ENCODE data around the gene ZNF438. TPM values are rescaled to one million over a fixed set of nuclear protein-coding genes. Genes with fewer than 3 reads are reported as not detected.

The ZNF438 gene
- total and polyA plus RNA-seq, 10 of the 15 experiments (the other 5 are each of a cell fraction or from before 2014, with no cell fraction given) = 0.93 to 5.2 (median 1.9) TPM

- no peaks in the 10 kb centered on the region for H3K27me3 ChIP-seq (replicated peaks in 1 of 2; ENCODE audit: control insufficient read depth in 2 of 2, insufficient read depth in 2 of 2, low read length in 1 of 2)
- intact Hi-C loops (cut with micrococcal nuclease; ENCODE audit: unreplicated experiment) (no loop called here), in situ Hi-C loops (cut with MboI) (no loop called here)
- H2AFZ ChIP-seq (ENCODE audit: control insufficient read depth, low read depth, low read length) = no peak overlapping the region
- H3K9ac ChIP-seq (ENCODE audit: control insufficient read depth, insufficient read depth, low read length) = no peak overlapping the region
- 71% methylated on average over 1 of the region's 1 CpG for WGBS (ENCODE audit: insufficient coverage, insufficient replicate concordance, low lambda C conversion rate, missing lambda C conversion rate)
- H3K9me3 ChIP-seq (replicated peaks; ENCODE audit: control insufficient read depth, insufficient read depth, low read length) = no peaks in the 10 kb centered on the region
- ChIA-PET RAD21 (ENCODE audit: unreplicated experiment) (no interaction called here), POLR2A (no interaction called here), CTCF (interaction anchor here (0.8 kb wide), 1 partner anchor 25 kb away, joined by 4 read pairs; no protein-coding TSS in a partner anchor), SMC1A (ENCODE audit: uncharacterized antibody, unreplicated experiment) (no interaction called here)
- H3K4me2 ChIP-seq (ENCODE audit: control insufficient read depth, insufficient read depth) = no peak overlapping the region
- H3K36me3 ChIP-seq (ENCODE audit: control insufficient read depth in 2 of 2, insufficient read depth in 2 of 2, low read length in 1 of 2) = no peaks in the 10 kb centered on the region
- no peak overlapping the region for H3K4me3 ChIP-seq
- no peaks in the 10 kb centered on the region for H4K20me1 ChIP-seq (ENCODE audit: control insufficient read depth, insufficient read depth)
- DNase-seq (ENCODE audit: low read depth, low spot score) (no peak), ATAC-seq (no peak), FAIRE-seq (no peak)
- TF ChIP-seq ZZZ3 (IDR thresholded peaks at IDR 0.05; ENCODE audit: control insufficient read depth, insufficient read length, low read depth) = no peak
- no peak for TF ChIP-seq ESRRA (IDR thresholded peaks at IDR 0.05; ENCODE audit: low read length)
- TF ChIP-seq GATAD2B (conservative IDR thresholded peaks at IDR 0.05; ENCODE audit: low read depth) = no peak
- TF ChIP-seq BCL11A (IDR thresholded peaks at IDR 0.05; ENCODE audit: low read depth, low read length) = no peak
- no peak for TF ChIP-seq CREB1 (IDR thresholded peaks at IDR 0.05; ENCODE audit: low read depth)
- no peak for TF ChIP-seq KAT2A (conservative IDR thresholded peaks at IDR 0.05; ENCODE audit: control insufficient read depth, low read depth, low read length)
- TF ChIP-seq HDGF (IDR thresholded peaks at IDR 0.05) = no peak
- TF ChIP-seq BHLHE40 (IDR thresholded peaks at IDR 0.05; ENCODE audit: borderline replicate concordance in 1 of 2, low read depth in 2 of 2, low read length in 1 of 2) = no peak
- no peak for TF ChIP-seq NFYB (IDR thresholded peaks at IDR 0.05; ENCODE audit: insufficient read depth, low read depth, low read length)
- TF ChIP-seq, protein P1, sequence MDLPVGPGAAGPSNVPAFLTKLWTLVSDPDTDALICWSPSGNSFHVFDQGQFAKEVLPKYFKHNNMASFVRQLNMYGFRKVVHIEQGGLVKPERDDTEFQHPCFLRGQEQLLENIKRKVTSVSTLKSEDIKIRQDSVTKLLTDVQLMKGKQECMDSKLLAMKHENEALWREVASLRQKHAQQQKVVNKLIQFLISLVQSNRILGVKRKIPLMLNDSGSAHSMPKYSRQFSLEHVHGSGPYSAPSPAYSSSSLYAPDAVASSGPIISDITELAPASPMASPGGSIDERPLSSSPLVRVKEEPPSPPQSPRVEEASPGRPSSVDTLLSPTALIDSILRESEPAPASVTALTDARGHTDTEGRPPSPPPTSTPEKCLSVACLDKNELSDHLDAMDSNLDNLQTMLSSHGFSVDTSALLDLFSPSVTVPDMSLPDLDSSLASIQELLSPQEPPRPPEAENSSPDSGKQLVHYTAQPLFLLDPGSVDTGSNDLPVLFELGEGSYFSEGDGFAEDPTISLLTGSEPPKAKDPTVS (IDR thresholded peaks at IDR 0.05; ENCODE audit: low read depth, low read length) = no peak
- TF ChIP-seq ASH2L (IDR thresholded peaks at IDR 0.05; ENCODE audit: borderline replicate concordance, low read depth) = no peak
- no peak for TF ChIP-seq WRNIP1 (IDR thresholded peaks at IDR 0.05; ENCODE audit: borderline replicate concordance, low read depth, low read length)
- no peak for TF ChIP-seq HDAC6 (IDR thresholded peaks at IDR 0.05; ENCODE audit: unreplicated experiment)
- no peak for TF ChIP-seq BACH1 (IDR thresholded peaks at IDR 0.05; ENCODE audit: borderline replicate concordance)
- no peaks in the 10 kb centered on the region for H3K4me1 ChIP-seq (ENCODE audit: control insufficient read depth, insufficient read depth, low read length)
- no peak overlapping the region for H3K27ac ChIP-seq (ENCODE audit: control insufficient read depth, insufficient read depth)
- BruUV-seq (replicated peaks) = no TSS peak
- H3K79me2 ChIP-seq (ENCODE audit: control insufficient read depth, insufficient read depth, low read length) = no peaks in the 10 kb centered on the region
Observed at GRCh38 chr10:30868611-30869010, 163.1 kb downstream of the ZNF438 start.
